Measurements from ENCODE around the gene ABCA1. TPM values are rescaled to one million over a fixed set of nuclear protein-coding genes. Genes with fewer than 3 reads are reported as not detected.

ABCA1 gene
- total RNA-seq, 4 donors from 2014 or later: 101 to 182 (median 151) TPM

DNA sequence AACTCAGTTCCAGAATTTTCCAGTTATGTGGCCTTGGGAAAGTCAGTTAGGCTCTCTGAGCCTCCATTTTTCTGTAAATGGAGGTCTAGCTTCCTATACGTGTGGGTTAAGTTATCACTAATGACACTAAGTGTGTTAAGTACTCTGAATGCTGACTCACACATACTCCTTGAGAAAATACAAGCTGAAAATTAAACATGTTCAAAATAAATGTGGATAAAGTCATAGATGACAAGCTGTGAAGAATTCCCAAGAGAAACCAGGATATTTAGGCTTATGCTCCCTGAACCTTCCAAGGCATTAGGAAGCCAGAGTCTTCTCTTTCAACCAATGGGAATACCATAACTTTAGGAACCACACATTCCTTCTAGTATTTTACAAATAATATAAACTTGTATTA lies 58.1 kb downstream of the ABCA1 start:
- TF ChIP-seq, protein P1, sequence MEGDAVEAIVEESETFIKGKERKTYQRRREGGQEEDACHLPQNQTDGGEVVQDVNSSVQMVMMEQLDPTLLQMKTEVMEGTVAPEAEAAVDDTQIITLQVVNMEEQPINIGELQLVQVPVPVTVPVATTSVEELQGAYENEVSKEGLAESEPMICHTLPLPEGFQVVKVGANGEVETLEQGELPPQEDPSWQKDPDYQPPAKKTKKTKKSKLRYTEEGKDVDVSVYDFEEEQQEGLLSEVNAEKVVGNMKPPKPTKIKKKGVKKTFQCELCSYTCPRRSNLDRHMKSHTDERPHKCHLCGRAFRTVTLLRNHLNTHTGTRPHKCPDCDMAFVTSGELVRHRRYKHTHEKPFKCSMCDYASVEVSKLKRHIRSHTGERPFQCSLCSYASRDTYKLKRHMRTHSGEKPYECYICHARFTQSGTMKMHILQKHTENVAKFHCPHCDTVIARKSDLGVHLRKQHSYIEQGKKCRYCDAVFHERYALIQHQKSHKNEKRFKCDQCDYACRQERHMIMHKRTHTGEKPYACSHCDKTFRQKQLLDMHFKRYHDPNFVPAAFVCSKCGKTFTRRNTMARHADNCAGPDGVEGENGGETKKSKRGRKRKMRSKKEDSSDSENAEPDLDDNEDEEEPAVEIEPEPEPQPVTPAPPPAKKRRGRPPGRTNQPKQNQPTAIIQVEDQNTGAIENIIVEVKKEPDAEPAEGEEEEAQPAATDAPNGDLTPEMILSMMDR (IDR thresholded peaks at IDR 0.05; ENCODE audit: low read depth): no peak

DNA sequence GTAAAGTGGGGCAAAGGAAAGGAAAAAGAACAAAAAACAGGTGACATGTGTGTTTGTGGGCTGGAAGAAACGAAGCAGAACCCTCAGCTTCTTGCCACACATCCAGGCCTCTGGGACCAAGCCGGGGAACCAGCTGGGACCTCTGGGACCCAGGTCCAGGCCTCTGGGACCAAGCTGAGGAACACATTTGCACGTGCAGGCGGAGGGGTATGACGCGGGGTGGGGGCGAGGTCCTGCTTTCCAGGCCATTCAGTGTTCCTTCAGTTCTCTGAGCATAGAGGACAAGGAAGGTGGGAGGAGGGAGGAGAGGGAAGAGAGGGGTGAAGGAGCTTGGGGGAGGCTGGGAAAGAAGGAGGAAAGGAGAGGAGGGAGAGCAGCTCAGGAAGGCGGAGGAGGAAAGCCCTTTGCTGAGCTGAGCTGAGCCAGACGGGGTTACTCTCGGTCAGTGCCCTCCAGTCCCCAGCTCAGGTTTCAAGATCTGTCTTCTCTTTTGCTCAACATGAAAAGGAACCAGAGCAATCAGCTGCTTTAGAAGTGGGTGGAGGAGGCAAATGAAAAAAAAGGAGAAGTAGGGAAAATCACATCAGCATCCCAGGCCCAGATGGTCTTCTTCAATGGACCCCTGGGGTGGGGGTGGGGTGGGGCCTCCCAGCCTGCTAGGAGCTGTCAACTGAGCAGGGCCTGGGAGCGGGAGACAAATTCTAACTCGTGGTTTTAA lies 59.1 kb downstream of the ABCA1 start:
- TF ChIP-seq, protein P1 (IDR thresholded peaks at IDR 0.05; ENCODE audit: low read depth): no peak

DNA sequence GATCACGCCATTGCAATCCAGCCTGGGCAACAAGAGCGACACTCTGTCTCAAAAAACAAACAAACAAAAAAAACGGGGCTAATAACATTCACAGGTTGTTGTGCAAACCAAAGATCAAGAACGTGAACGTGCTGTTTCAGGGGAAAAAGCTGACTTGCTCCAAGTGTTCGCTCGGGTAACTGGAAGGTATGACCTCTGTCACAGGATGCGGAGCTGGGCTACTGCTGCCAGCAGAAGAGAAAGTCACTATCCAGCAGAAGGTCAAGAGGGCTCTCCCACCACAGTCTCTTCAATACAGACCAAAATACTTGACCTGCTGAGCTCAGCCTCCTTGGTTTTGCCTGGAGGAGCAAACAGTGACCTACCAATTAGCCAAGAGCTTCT lies 59.7 kb downstream of the ABCA1 start:
- TF ChIP-seq, protein P1 (IDR thresholded peaks at IDR 0.05; ENCODE audit: low read depth): no peak

DNA sequence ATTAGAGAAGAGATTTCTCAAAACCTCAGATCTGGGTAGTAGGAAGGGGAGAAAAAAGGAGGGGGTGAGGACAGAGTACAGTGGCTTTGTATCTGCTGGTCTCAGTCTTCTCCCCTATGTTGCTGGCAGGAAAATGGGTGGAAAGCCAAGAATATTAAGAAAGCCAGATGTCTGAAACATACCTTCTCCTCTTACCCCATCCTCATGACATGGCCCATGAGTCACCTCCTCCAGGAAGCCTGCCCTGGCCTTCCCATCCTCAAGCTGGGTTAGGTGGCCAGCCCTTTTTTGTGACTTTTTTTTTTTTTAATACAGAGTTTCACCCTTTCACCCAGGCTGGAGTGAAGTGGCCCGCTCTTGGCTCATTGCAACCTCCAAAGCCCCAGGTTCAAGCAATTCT lies 61.8 kb downstream of the ABCA1 start:
- TF ChIP-seq, protein P1 (IDR thresholded peaks at IDR 0.05; ENCODE audit: low read depth): no peak

DNA sequence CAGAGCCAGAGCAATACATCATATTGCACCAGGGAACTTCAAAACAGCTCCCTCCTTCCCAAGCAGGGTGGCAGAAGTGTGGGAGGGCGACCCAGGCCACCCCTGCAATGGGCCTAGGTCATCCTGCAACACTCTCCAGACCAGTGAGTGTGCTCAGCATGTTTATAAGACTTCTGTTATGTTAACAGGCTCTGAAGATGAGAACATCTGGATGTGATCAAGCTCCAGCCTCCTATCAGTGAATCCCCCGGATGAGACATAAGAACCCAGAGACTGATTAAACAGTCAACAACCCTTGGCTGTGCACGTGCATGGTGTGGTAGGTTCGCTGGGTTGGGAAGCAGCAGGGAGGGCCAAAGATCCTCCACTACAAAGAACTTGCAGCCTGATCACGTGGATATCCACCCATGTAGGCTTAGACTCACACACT lies 63.3 kb downstream of the ABCA1 start:
- TF ChIP-seq, protein P1 (IDR thresholded peaks at IDR 0.05; ENCODE audit: low read depth): no peak

DNA sequence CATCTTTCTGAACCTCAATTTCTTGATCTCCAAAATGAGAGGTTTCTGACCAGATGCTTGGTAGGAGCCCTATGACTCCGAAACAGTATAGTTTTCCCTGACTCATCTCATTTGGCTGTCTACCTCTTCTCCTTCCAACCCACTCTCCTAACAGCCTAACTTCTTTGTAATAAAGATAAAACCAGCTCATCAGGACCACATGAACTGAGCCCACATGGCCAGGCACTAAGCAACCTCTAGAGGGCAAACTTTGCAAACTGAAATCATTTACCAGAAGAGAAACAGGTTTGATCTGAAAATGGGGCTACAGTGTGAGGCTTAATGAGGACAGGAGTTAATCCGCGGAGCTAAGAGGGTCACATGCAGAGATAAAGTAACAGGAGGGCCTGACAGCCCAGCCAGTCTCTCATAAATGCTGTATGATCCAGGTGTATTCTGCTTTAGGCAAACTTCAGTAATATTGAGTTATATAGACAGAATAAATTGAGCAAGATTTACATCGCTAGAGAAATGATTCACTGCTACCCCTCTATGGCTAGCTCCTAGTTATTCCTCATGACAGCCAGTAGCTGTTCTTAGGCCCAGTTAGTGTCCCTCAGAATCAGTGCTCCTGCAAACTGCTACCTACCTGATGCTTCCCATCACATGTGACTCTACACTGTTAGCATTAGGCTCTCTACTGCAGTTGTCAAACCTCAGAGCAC lies 64.6 kb downstream of the ABCA1 start:
- TF ChIP-seq, protein P1 (IDR thresholded peaks at IDR 0.05; ENCODE audit: low read depth): no peak

DNA sequence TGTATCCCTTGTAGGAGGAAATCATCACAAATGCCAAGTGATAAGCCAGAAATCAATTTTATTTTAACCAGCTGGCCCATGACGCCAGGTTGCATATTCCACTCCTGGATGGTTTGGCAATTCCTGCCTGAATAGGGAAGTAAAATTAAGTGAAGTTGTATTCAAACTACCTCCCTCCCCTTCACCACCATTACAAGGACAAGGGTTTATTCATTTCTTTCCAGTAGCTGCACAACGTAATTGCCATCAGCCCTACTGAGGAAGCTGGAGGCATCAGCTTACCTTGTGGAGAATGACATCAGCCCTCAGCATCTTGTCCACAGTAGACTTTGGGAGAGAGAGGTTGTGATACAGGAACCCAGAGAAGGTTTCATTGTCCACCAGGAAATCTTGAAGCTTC lies 66.6 kb downstream of the ABCA1 start:
- TF ChIP-seq, protein P1 (IDR thresholded peaks at IDR 0.05; ENCODE audit: low read depth): no peak
